ENCODE measurements around the gene IRGQ.

IRGQ gene

DNA sequence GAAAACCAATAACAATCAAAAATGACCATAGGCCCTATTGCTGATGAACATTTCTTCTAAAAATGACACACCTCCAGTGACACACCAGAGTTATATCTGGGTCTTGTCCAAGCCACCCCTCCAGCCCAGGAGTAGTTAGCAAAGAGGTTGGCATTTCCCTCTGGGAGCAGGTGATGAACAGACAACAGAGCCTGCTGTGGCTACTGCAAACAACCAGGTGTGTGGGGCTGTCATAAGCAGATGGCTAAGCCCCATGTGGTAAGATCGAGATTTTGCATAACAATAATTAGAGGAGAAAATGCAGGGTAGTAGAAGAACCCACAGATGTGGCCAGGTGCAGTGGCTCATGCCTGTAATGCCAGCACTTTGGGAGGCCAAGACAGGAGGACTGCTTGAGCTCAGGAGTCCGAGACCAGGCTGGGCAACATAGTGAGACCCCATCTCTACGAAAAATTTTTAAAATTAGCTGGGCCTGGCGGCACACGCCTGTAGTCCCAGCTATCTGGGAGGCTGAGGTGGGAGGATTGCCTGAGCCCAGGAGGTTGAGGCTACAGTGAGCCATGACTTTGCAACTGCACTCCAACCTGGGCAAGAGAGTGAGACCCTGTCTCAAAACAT lies 25.7 kb downstream of the IRGQ start:
- Histone ChIP-seq H3K4me2 (ENCODE audit: insufficient read depth, low read length) (no peak overlapping the region), H4K20me1 (ENCODE audit: insufficient read depth, low read length) (peaks cover 8% of the 10 kb centered on the region), H3K4me3 (ENCODE audit: low read depth in 1 of 2, low read length in 2 of 2) (no peak overlapping the region), H3K9ac (ENCODE audit: low read depth, low read length) (no peak overlapping the region), H3K4me1 (ENCODE audit: insufficient read depth, low read length) (peaks cover 12% of the 10 kb centered on the region), H3K9me3 (ENCODE audit: insufficient read depth, low read length, severe bottlenecking) (no peaks in the 10 kb centered on the region), H3K36me3 (ENCODE audit: insufficient read depth, low read length) (peaks cover 8% of the 10 kb centered on the region), H3K27ac (ENCODE audit: low read length) (no peak overlapping the region), H2AFZ (ENCODE audit: low read depth, low read length) (no peak overlapping the region), H3K27me3 (ENCODE audit: insufficient read depth, low read length, poor library complexity) (no peaks in the 10 kb centered on the region), H3K79me2 (ENCODE audit: insufficient read depth, low read length) (peaks cover 65% of the 10 kb centered on the region)
- ATAC-seq (ENCODE audit: insufficient read depth, low read depth) (no peak), DNase-seq (no peak)
- TF ChIP-seq, protein P1, sequence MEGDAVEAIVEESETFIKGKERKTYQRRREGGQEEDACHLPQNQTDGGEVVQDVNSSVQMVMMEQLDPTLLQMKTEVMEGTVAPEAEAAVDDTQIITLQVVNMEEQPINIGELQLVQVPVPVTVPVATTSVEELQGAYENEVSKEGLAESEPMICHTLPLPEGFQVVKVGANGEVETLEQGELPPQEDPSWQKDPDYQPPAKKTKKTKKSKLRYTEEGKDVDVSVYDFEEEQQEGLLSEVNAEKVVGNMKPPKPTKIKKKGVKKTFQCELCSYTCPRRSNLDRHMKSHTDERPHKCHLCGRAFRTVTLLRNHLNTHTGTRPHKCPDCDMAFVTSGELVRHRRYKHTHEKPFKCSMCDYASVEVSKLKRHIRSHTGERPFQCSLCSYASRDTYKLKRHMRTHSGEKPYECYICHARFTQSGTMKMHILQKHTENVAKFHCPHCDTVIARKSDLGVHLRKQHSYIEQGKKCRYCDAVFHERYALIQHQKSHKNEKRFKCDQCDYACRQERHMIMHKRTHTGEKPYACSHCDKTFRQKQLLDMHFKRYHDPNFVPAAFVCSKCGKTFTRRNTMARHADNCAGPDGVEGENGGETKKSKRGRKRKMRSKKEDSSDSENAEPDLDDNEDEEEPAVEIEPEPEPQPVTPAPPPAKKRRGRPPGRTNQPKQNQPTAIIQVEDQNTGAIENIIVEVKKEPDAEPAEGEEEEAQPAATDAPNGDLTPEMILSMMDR (IDR thresholded peaks at IDR 0.05; ENCODE audit: borderline replicate concordance, extremely low read depth, low read length, poor library complexity, severe bottlenecking): no peak
- TF ChIP-seq EZH2 (IDR thresholded peaks at IDR 0.05; ENCODE audit: borderline replicate concordance, low read depth, low read length, severe bottlenecking): no peak

DNA sequence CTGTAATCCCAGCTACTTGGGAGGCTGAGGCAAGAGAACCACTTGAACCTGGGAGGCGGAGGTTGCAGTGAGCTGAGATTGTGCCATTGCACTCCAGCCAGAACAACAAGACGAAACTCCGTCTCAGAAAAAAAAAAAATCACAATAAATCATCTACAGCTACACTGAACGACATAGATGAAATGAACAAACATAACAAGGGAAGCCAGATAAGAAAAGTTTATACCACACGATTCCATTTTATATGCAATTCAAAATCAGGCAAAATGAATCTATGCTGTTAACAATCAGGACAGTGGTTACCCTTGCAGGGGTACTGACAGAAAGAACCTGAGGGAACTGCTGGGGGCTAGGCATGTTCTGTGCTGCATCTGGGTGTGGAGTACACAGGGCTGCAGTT lies 26.3 kb downstream of the IRGQ start:
- Histone ChIP-seq H3K4me2 (ENCODE audit: insufficient read depth, low read length) (no peak overlapping the region), H3K27ac (ENCODE audit: low read length) (no peak overlapping the region), H3K79me2 (ENCODE audit: insufficient read depth, low read length) (peaks cover 65% of the 10 kb centered on the region), H3K9ac (ENCODE audit: low read depth, low read length) (no peak overlapping the region), H3K27me3 (ENCODE audit: insufficient read depth, low read length, poor library complexity) (no peaks in the 10 kb centered on the region), H3K9me3 (ENCODE audit: insufficient read depth, low read length, severe bottlenecking) (no peaks in the 10 kb centered on the region), H3K36me3 (ENCODE audit: insufficient read depth, low read length) (peaks cover 11% of the 10 kb centered on the region; the same call in 1 of the 2 replicates), H2AFZ (ENCODE audit: low read depth, low read length) (no peak overlapping the region), H3K4me1 (ENCODE audit: insufficient read depth, low read length) (peaks cover 9% of the 10 kb centered on the region), H3K4me3 (ENCODE audit: low read depth in 1 of 2, low read length in 2 of 2) (no peak overlapping the region), H4K20me1 (ENCODE audit: insufficient read depth, low read length) (peaks cover 8% of the 10 kb centered on the region)
- ATAC-seq (ENCODE audit: insufficient read depth, low read depth) (no peak), DNase-seq (no peak)
- no peak for TF ChIP-seq EZH2 (IDR thresholded peaks at IDR 0.05; ENCODE audit: borderline replicate concordance, low read depth, low read length, severe bottlenecking)
- TF ChIP-seq, protein P1 (IDR thresholded peaks at IDR 0.05; ENCODE audit: borderline replicate concordance, extremely low read depth, low read length, poor library complexity, severe bottlenecking): no peak

DNA sequence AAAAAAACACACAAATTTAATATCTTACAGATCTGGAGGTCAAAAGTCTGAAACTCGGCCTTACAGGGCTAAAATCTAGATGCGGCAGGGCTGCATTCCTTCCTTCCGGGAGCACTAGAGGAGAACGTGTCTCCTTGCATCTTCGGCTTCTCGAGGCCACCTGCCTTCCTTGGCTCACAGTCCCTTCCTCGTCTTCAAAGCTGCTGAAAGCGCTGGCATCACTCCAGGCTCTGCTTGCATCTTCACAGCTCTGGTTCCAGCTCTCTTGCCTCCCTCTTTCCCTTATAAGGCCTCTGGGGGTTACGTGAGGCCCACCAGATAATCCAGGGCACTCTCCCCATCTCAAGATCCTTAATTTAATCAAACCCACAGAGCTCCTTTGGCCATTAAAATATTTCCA lies 31.1 kb downstream of the IRGQ start:
- no peak overlapping the region for H3K4me3 ChIP-seq (ENCODE audit: low read depth in 1 of 2, low read length in 2 of 2)
- no peaks in the 10 kb centered on the region for H3K27me3 ChIP-seq (ENCODE audit: insufficient read depth, low read length, poor library complexity)
- no peak overlapping the region for H2AFZ ChIP-seq (ENCODE audit: low read depth, low read length)
- H3K79me2 ChIP-seq (ENCODE audit: insufficient read depth, low read length): peaks cover 47% of the 10 kb centered on the region
- no peaks in the 10 kb centered on the region for H3K9me3 ChIP-seq (ENCODE audit: insufficient read depth, low read length, severe bottlenecking)
- H3K4me1 ChIP-seq (ENCODE audit: insufficient read depth, low read length): peaks cover 28% of the 10 kb centered on the region
- H3K36me3 ChIP-seq (ENCODE audit: insufficient read depth, low read length): peaks cover 24% of the 10 kb centered on the region
- no peak overlapping the region; the same call in 1 of the 2 replicates for H3K27ac ChIP-seq (ENCODE audit: low read length)
- ATAC-seq (ENCODE audit: insufficient read depth, low read depth): no peak
- no peak overlapping the region for H3K9ac ChIP-seq (ENCODE audit: low read depth, low read length)
- DNase-seq: peak; percentile 23
- no peak overlapping the region for H3K4me2 ChIP-seq (ENCODE audit: insufficient read depth, low read length)
- no peak for TF ChIP-seq EZH2 (IDR thresholded peaks at IDR 0.05; ENCODE audit: borderline replicate concordance, low read depth, low read length, severe bottlenecking)
- TF ChIP-seq, protein P1 (IDR thresholded peaks at IDR 0.05; ENCODE audit: borderline replicate concordance, extremely low read depth, low read length, poor library complexity, severe bottlenecking): no peak
- H4K20me1 ChIP-seq (ENCODE audit: insufficient read depth, low read length): peaks cover 23% of the 10 kb centered on the region
